HepG2 (cell line): ENCODE data around the gene COL4A2. TPM values are rescaled to one million over a fixed set of nuclear protein-coding genes. Genes with fewer than 3 reads are reported as not detected.

Experiments
- KAT8 ChIP-seq: IDR thresholded peaks from 2 replicates; pipeline ENCODE4 v1.6.1; 2016; ENCODE audit warnings: missing genetic modification reagents, missing compliant biosample characterization
- microRNA-seq: library from miRNA; unstranded; fragments of <30 nt; microRNA quantifications from one replicate; pipeline ENCODE4, GENCODE V29; 2020
- polyA plus RNA-seq, 8 experiments: library from polyadenylated mRNA; depleted of rRNA in 3 of 8; stranded (reverse) in 7 of 8; unstranded in 1 of 8; fragments of >200 nt; fragmentation: Illumina TruSeq in 4 of 8; extraction: Trizol in 4 of 8; gene quantifications; 2 replicates each; pipeline versions ENCODE4 v1.2.1 to v1.2.3, GENCODE V29; 2011 to 2016; ENCODE audit warnings: low read depth in 4 of 8, missing spikeins in 1 of 8, mixed read lengths in 1 of 8; ENCODE audit not compliant: insufficient read depth in 1 of 8
- small RNA-seq, 3 experiments: library from RNA; depleted of rRNA; stranded (forward); fragments of <200 nt; gene quantifications; one replicate each; pipeline ENCODE3, GENCODE V24; 2012; ENCODE audit warnings: low read depth in 2 of 3, low replicate concordance in 1 of 3; ENCODE audit not compliant: insufficient read length in 3 of 3, insufficient read depth in 2 of 3
- total RNA-seq, 5 experiments: library from RNA; depleted of rRNA; stranded (reverse); fragments of >200 nt; fragmentation: Illumina TruSeq; extraction: Trizol; gene quantifications; 2 replicates each; pipeline ENCODE4 v1.2.3, GENCODE V29; 2016; ENCODE audit warnings: low read depth in 1 of 5

COL4A2 gene
- total and polyA plus RNA-seq, 2 of the 13 experiments (the other 11 are each of a cell fraction or from before 2014, with no cell fraction given): 0.22 to 1.9 TPM

DNA sequence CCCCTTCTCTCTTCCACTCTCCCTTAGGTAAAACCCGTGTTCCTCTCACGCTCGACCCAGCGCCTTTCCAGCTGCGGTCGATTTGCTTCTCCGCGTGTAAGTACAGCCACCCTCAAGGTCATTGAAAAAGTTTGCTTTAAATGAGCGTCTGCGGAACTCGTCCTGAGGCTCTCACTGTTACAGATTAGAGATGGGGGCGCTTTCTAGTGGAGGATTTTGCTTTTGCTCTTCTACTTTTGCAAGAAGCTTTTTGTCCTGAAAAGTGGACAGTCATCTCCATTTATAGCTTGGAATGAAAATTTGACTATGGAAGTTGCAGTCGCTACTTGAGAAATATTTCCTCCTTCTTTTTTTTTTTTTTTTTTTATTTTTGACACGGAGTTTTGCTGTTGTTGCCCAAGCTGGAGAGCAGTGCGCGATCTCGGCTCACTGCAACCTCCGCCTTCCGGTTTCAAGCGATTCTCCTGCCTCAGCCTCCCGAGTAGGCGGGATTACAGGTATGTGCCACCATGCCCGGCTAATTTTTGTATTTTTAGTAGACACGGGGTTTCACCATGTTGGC is 255.0 kb downstream of the COL4A2 start (continued):
- TF ChIP-seq KAT8: 0 out of 2 replicates have a peak, but pooled peaks have one; percentile 4

Small RNA genes lying within 50 kb of the gene (microRNA-seq; reads per million reads assigned to microRNA genes)
- not detected for gene MIR8073

Small RNA genes lying within 50 kb of the gene (small RNA-seq; reads per million reads assigned to genes)
- 0 reads per million in 3 experiments for gene MIR8073

Other genes with a start within 250 kb of the COL4A2 start
- gene COL4A1, start 127 bp upstream of the COL4A2 start, total RNA-seq (2016; rRNA removed; fragmentation: Illumina TruSeq; extraction: Trizol): not detected in 2 replicates
- gene COL4A1, start 127 bp upstream of the COL4A2 start, polyA plus RNA-seq (2011; rRNA removed): 0.03 TPM in 1 of 2 replicates, not detected in the other